IPS-20b (cell line): Measurements from ENCODE around the gene SP3.

Experiments
- H3K27ac ChIP-seq: one replicate; pipeline ENCODE4 v1.5.1; 2013; ENCODE audit warnings: low read length
- H3K27me3 ChIP-seq: 2 replicates; pipeline ENCODE4 v1.6.1; 2013; ENCODE audit warnings: mild to moderate bottlenecking, low read length, inconsistent platforms; ENCODE audit not compliant: insufficient read depth
- H3K36me3 ChIP-seq: 2 replicates; pipeline ENCODE4 v1.6.1; 2013; ENCODE audit warnings: low read depth, mild to moderate bottlenecking, inconsistent platforms, low read length, moderate library complexity; ENCODE audit not compliant: insufficient read depth
- H3K4me1 ChIP-seq: 2 replicates; pipeline ENCODE4 v1.6.1; 2013; ENCODE audit warnings: mild to moderate bottlenecking, control low read depth, inconsistent platforms, low read length, moderate library complexity; ENCODE audit not compliant: insufficient read depth
- H3K4me3 ChIP-seq: 2 replicates; pipeline ENCODE4 v1.5.1; 2013; ENCODE audit warnings: mild to moderate bottlenecking, low read length, inconsistent platforms
- H3K9ac ChIP-seq: 2 replicates; pipeline ENCODE4 v1.6.1; 2013; ENCODE audit warnings: low read depth, mild to moderate bottlenecking, inconsistent platforms, low read length, moderate library complexity
- H3K9me3 ChIP-seq: 2 replicates; pipeline ENCODE4 v1.6.1; 2013; ENCODE audit warnings: mild to moderate bottlenecking, low read depth, low read length, inconsistent platforms; ENCODE audit not compliant: insufficient read depth

Gene SP3

DNA sequence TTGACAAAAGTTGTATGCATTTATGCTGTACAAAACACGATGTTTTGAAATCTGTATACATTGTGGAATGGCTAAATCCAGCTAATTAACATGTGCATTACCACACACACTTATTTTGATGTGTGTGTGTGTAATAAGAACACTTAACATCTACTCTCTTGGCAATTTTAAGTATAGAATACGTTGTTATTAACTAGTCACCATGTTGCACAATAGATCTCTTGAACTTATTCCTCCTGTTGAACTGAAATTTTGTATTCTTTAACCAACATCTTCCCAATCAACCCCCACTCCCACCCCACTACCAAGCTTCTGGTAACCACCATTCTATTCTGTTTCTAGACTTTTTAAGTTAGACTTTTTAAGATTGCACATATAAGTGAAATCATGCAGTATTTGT, 16.3 kb upstream of the SP3 start:
- no peaks in the 10 kb centered on the region for H3K9me3 ChIP-seq
- no peak overlapping the region for H3K4me3 ChIP-seq
- peaks cover 3% of the 10 kb centered on the region; the same call in 1 of the 2 replicates for H3K4me1 ChIP-seq
- H3K27me3 ChIP-seq, result no peaks in the 10 kb centered on the region
- H3K9ac ChIP-seq, result no peak overlapping the region
- no peaks in the 10 kb centered on the region for H3K36me3 ChIP-seq
- no peak overlapping the region for H3K27ac ChIP-seq

DNA sequence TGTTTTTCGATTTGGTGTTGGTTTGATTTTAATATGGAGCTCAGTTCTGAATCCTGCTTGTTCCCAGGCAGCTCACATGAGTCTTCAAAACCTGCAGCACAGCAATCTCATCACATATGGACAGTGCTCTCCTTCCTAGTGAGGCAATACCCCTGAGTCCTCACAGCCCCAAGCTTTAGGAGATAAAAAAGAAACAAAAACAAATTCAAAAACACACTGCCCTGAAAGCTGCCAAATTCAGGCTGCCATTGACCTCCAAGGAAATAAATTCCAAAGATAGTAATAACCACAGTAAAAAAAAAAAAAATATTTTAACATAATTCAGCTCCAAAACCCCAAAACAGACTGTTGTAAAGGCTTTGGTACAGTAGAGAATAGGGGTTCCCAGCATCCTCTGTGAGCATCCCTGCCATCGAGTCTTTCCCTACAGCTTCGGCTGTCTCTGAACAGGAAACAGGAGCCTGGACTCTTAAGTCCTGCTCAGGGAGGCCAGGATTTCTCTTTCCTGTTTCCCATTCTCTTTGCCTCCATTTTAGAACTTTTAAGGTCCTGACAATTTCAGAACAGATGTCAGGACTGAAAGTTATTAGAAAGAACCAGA, 14.7 kb upstream of the SP3 start:
- Histone ChIP-seq H3K27ac (no peak overlapping the region), H3K4me1 (peaks cover 3% of the 10 kb centered on the region; the same call in 1 of the 2 replicates), H3K27me3 (no peaks in the 10 kb centered on the region), H3K9ac (no peak overlapping the region), H3K4me3 (no peak overlapping the region), H3K36me3 (no peaks in the 10 kb centered on the region), H3K9me3 (no peaks in the 10 kb centered on the region)

DNA sequence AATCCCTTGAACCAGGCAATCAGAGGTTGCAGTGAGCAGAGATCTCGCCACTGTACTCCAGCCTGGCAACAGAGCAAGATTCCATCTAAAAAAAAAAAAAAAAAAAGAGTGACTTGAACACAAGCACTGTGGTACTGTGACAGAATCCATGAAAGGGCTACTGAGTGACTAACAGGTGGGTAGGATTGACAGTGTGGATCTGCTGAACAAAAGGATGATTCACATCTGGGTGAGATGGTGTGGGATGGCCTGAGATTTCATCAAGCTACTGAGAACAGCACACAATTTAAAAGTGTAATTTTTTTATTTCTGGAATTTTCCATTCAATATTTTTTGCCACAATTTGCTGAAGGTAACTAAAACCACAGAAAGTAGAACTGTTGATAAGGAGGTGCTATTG, 13.3 kb upstream of the SP3 start:
- H3K27ac ChIP-seq, result no peak overlapping the region
- H3K4me3 ChIP-seq, result no peak overlapping the region
- H3K9me3 ChIP-seq, result no peaks in the 10 kb centered on the region
- H3K9ac ChIP-seq, result no peak overlapping the region
- H3K27me3 ChIP-seq, result no peaks in the 10 kb centered on the region
- H3K36me3 ChIP-seq, result no peaks in the 10 kb centered on the region
- H3K4me1 ChIP-seq, result peaks cover 3% of the 10 kb centered on the region; the same call in 1 of the 2 replicates

DNA sequence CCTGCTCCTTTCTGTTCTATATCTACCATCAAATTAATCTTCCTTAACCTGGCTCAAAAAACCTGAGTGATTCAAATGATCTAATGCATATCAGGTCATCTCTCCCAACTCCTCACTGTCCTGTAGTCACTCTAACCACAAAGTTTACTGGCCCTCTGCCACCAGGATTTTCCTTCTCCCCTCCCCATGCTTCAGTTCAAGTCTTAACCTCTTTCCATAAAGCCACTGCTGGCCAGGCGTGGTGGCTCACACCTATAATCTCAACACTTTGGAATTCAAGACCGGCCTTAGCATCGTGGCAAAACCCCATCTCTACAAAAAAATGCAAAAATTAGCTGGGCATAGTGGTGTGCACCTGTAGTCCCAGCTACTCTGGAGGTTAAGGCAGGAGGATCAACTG, 7.5 kb upstream of the SP3 start:
- no peak overlapping the region for H3K27ac ChIP-seq
- H3K9ac ChIP-seq, result no peak overlapping the region

DNA sequence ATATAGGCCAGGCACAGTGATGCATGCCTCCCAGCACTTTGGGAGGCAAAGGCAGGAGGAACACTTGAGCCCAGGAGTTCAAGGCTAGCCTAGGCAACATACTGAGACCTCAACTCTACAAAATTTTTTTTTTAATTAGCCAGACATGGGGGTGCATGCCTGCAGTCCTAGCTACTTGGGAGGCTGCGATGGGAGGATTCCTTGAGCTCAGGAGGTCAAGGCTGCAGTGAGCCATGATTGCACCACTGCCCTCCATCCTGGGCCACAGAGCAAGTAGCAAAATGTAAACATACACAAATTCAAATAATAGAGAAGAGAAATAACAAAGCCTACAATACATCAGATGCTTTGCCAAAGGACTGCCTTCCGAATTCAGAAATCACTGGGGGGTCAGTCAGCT, 7.0 kb upstream of the SP3 start:
- H3K4me1 ChIP-seq, result peaks cover 11% of the 10 kb centered on the region; the same call in 1 of the 2 replicates
- H3K9ac ChIP-seq, result no peak overlapping the region
- no peaks in the 10 kb centered on the region for H3K36me3 ChIP-seq
- no peak overlapping the region for H3K4me3 ChIP-seq
- H3K9me3 ChIP-seq, result no peaks in the 10 kb centered on the region
- H3K27ac ChIP-seq, result no peak overlapping the region
- no peaks in the 10 kb centered on the region for H3K27me3 ChIP-seq

More for the DNA sequence above, 7.5 kb upstream of the SP3 start:
- Histone ChIP-seq H3K4me3 (no peak overlapping the region), H3K4me1 (peaks cover 11% of the 10 kb centered on the region; the same call in 1 of the 2 replicates), H3K36me3 (no peaks in the 10 kb centered on the region), H3K9me3 (no peaks in the 10 kb centered on the region), H3K27me3 (no peaks in the 10 kb centered on the region)

DNA sequence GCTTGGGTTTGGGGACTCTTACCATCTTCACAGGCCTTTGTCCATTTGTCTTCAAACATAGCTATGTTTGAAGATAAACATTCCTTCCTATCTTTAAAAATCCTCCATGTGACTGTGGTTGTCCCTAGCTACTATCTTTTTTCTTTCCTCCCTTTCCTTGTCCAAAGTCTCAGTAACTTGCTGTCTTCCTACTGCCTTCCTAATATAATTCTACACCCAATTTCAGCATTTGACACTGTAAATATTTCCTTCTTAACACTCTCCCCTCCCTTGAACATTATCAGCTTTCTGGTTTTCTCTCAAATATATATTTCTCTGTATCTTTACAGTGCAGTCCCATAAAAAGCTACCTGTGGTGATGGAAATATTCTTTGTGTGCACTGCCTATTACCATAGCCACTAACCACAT, 5.3 kb upstream of the SP3 start:
- H3K4me3 ChIP-seq, result no peak overlapping the region
- no peak overlapping the region for H3K27ac ChIP-seq
- no peak overlapping the region for H3K9ac ChIP-seq
- no peaks in the 10 kb centered on the region for H3K36me3 ChIP-seq
- no peaks in the 10 kb centered on the region for H3K9me3 ChIP-seq
- H3K27me3 ChIP-seq, result no peaks in the 10 kb centered on the region
- H3K4me1 ChIP-seq, result peaks cover 17% of the 10 kb centered on the region

DNA sequence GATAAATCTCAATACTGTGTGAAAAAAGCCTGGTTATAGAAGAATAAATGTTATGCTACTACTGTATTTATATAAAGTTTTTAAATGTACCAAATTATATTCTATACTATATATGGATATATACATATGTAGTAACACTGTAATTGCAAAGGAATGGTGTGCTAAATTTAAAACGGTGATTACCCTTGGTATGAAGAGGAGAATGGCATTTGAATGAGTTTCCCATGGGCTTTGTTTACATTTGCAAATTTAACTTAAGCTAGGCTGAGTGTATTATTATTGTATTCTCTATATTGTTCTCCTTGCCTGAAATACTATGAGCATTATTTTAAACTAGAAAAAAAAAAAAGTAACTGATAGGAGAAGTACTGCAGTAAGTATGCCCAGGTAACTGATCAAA, 4.7 kb upstream of the SP3 start:
- Histone ChIP-seq H3K4me3 (no peak overlapping the region), H3K9me3 (no peaks in the 10 kb centered on the region), H3K27ac (peak overlapping the region; percentile 26), H3K36me3 (no peaks in the 10 kb centered on the region), H3K27me3 (no peaks in the 10 kb centered on the region), H3K4me1 (peaks cover 17% of the 10 kb centered on the region), H3K9ac (no peak overlapping the region)

DNA sequence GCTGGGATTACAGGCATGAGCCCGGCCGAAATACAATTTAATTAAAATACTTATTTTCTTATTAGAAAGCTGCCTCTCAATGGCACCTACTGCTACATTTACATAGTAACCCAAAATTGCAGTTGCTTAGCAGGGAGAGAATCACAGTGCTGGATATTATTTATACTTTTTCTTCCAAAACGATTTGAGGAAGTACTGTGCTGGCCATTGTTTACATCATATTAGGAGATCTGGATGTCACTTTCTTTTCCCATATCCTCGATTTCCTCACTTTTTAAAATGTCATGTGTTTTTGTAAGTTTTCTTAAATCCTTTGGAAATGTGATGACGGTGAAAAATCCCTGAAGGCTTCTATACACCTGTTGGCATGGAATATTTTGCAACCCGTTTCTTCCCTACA, 3.4 kb upstream of the SP3 start:
- Histone ChIP-seq H3K4me3 (no peak overlapping the region), H3K9ac (no peak overlapping the region), H3K4me1 (peaks cover 17% of the 10 kb centered on the region), H3K27ac (no peak overlapping the region), H3K27me3 (no peaks in the 10 kb centered on the region), H3K36me3 (no peaks in the 10 kb centered on the region), H3K9me3 (no peaks in the 10 kb centered on the region)

DNA sequence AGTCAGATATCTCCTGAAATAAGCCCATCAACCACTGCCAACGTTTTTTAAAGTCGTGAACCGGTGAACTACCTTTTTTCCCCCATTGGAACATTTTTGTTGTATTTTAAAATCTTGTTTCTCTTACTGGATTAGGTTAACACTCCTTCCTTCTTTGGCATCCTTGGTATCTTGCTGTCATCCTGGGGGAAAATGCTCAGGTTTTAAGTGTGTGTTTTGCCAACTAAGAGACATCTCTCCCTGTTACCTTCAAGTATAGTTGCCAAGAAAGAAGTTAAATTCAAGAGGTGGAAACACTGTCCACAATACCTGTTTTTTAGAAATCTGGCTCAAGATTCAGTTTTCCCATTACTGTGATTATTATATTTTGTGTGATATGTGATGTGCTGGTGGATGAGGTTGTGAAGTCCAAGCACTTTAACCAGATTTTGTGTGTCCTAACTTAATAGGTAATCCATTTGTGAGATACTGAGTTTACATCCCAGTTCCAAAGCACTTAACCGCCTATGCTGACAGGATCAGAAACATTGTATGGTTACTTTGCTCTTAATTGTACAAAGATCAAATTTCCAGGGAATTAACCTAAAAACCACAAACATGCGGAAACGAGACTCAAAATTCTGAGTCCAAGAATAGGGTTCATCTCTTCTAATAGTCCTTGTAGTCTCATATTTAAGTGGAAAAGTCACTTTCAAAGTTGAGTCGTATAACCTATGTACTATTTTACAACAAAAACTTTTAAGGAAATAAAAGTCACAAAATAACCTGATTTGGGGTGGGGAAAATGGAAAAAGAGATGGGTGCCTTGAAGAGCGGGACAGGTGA, 1.3 kb upstream of the SP3 start:
- Histone ChIP-seq H3K4me3 (peak overlapping the region; percentile 87), H3K9ac (peak overlapping the region; percentile 95; the same call in 1 of the 2 replicates), H3K4me1 (peaks cover 21% of the 10 kb centered on the region), H3K36me3 (no peaks in the 10 kb centered on the region), H3K27ac (peak overlapping the region; percentile 82), H3K9me3 (no peaks in the 10 kb centered on the region), H3K27me3 (no peaks in the 10 kb centered on the region)

DNA sequence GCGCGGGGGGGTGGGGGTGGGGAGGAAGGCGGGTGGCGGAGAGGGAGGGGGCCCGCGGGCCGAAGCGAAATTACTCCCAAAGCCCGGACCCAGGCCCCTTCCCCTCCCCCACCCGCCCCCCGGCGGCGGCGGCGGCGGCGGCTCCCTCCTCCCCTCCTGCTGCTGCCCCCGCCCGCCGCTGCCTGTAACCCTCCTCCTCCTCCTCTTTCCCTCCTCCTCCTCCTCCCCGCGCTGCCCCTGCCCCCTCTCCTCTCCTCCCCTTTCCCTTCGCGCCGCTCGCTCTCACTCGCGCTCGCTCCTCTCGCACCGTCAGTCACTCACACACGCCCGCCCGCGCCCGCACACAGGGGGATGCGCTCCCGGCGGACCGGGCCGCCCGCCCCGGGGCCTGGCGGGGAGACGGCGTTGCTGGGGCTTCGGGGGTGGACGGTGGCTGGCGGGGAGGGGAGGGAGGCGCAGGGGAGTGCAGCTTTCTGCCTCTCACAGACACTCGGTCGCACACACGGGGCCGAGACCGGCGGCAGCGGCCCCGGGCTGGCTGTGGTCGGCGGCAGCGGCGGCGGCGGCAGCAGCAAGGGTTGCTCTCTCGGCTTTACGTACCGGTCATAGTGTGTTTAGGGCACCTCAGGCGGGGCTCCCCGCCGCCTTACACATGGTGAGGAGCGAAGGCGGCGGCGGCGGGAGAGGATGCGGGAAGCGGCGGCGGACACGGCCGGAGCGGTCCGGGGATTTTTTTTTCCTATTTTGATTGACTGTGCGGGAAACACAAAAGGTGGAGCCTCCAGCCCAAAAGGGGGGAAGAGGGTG, 405 bp downstream of the SP3 start:
- H3K36me3 ChIP-seq, result peaks cover 6% of the 10 kb centered on the region; the same call in 1 of the 2 replicates
- peak overlapping the region; percentile 87; the same call in 1 of the 2 replicates for H3K4me3 ChIP-seq
- H3K27ac ChIP-seq, result peak overlapping the region; percentile 46
- H3K27me3 ChIP-seq, result no peaks in the 10 kb centered on the region
- H3K9me3 ChIP-seq, result no peaks in the 10 kb centered on the region
- peaks cover 12% of the 10 kb centered on the region for H3K4me1 ChIP-seq
- H3K9ac ChIP-seq, result peak overlapping the region; percentile 95; the same call in 1 of the 2 replicates

DNA sequence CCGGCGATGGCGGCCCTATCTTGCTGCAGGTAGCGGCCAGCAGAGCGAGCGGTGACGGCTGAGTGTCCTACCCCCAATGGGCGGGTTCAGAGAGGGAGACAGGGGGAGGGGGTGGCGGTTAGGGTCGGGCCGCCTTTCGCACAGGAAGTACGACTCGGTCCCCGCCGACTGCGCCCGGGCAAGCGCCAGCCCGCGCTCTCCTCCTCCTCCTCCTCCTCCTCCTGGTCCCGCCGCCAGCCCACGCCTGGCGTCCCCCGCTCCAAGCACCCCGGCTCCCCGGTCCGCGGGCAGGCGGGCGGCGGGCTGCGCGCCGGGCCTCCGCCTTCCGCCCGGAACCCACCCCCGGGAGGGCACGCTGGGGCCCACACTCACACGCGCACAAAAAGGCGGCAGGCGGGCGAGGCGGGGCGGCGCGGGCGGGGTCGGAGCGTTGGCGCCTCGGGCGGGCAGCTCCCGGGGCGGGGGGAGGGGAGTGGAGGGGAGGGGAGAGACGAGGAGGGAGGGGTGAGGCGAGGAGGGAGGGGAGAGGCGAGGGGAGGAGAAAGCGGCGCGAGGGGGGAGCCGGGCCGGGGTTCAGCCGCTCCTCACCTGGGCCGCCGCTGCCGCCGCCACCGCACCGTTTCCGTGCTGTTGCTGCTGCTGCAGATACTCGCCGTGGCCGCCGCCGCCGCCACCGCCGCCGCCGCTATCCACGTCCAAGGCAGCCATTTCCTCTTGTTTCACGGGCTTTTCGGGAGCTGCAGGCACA, 1.2 kb downstream of the SP3 start:
- H3K9me3 ChIP-seq, result no peaks in the 10 kb centered on the region
- peaks cover 6% of the 10 kb centered on the region; the same call in 1 of the 2 replicates for H3K36me3 ChIP-seq
- H3K9ac ChIP-seq, result peak overlapping the region; percentile 76; the same call in 1 of the 2 replicates
- H3K27ac ChIP-seq, result no peak overlapping the region
- H3K4me3 ChIP-seq, result peak overlapping the region; percentile 81; the same call in 1 of the 2 replicates
- no peaks in the 10 kb centered on the region for H3K27me3 ChIP-seq
- peaks cover 13% of the 10 kb centered on the region for H3K4me1 ChIP-seq
